Kidney (tissue), 14 donors: ENCODE results near the gene ADGRL3. TPM values are rescaled to one million over a fixed set of nuclear protein-coding genes. Genes with fewer than 3 reads are reported as not detected.

Experiments used
- DNase-seq, 5 donors: peaks; one replicate each; pipeline ENCODE4 v3.0.0-alpha.2; 2013 to 2020
- FAIRE-seq: peaks from 2 replicates; lab custom pipeline; 2012; peaks lifted over from hg19 to GRCh38; lab: Jason Lieb, UNC
- H3K27ac ChIP-seq, 2 donors: one replicate each; pipeline ENCODE4 v1.7.0; 2013; ENCODE audit warnings: low read depth in 2 of 2, low read length in 2 of 2, inconsistent platforms in 1 of 2
- H3K27me3 ChIP-seq: one replicate; pipeline ENCODE4 v1.7.1; 2013; ENCODE audit warnings: low read length, inconsistent platforms; ENCODE audit not compliant: control insufficient read depth, insufficient read depth
- H3K36me3 ChIP-seq, 3 donors: one replicate each; pipeline versions ENCODE4 v1.7.0 to v1.7.1; 2013; ENCODE audit warnings: low read length in 3 of 3, control low read depth in 1 of 3, inconsistent platforms in 1 of 3; ENCODE audit not compliant: insufficient read depth in 3 of 3, control insufficient read depth in 2 of 3
- H3K4me1 ChIP-seq, 3 donors: one replicate each; pipeline versions ENCODE4 v1.7.0 to v1.7.1; 2013; ENCODE audit warnings: low read length in 3 of 3, inconsistent platforms in 1 of 3, low read depth in 1 of 3; ENCODE audit not compliant: control insufficient read depth in 2 of 3, insufficient read depth in 2 of 3
- H3K4me3 ChIP-seq, 3 donors: one replicate each; pipeline versions ENCODE4 v1.7.0 to v1.8.1; 2013; ENCODE audit warnings: low read length in 3 of 3, control low read depth in 1 of 3, inconsistent platforms in 1 of 3
- H3K9ac ChIP-seq, 3 donors: one replicate each; pipeline versions ENCODE4 v1.7.0 to v1.7.1; 2013; ENCODE audit warnings: low read length in 3 of 3, control low read depth in 1 of 3, inconsistent platforms in 1 of 3
- H3K9me3 ChIP-seq, 3 donors: one replicate each; pipeline versions ENCODE4 v1.7.0 to v1.7.1; 2013; ENCODE audit warnings: low read length in 3 of 3, control low read depth in 1 of 3, inconsistent platforms in 1 of 3; ENCODE audit not compliant: control insufficient read depth in 2 of 3, insufficient read depth in 1 of 3
- CTCF ChIP-seq: IDR thresholded peaks from 3 replicates; pipeline ENCODE4 v1.5.1; 2012; ENCODE audit warnings: mild to moderate bottlenecking, moderate library complexity, borderline replicate concordance; ENCODE audit not compliant: insufficient read depth; ENCODE audit errors: extremely low read depth
- intact Hi-C: fragments of 100-400 bp; cut with DNase I; formaldehyde crosslinking; loops from one replicate; pipeline ENCODE4 v1.11.1; 2022
- polyA plus RNA-seq: library from polyadenylated mRNA; stranded (reverse); fragments of 350-450 nt; fragmentation: Illumina TruSeq; extraction: RNeasy Lipid Tissue Mini Kit (QIAGEN cat#74804); gene quantifications from one replicate; pipeline ENCODE4 v1.2.3, GENCODE V29; 2014; ENCODE audit warnings: low read depth, low replicate concordance; ENCODE audit not compliant: insufficient read depth
- total RNA-seq: library from RNA; stranded (reverse); fragmentation: NEBNext Ultra II Directional; extraction: Animal tissue kit (Norgen Biotek cat#: 25700); gene quantifications from one replicate; pipeline ENCODE4 v1.2.1, GENCODE V29; 2021
- donor health status: control.
- donor health status: control.
- donor health status: control.
- donor health status: control.
- donor health status: control.
- donor health status: DM: yes; HTN: yes; CAD: no.
- donor health status: Normal renal cell carcinoma (clear cell type).

Gene ADGRL3
- total and polyA plus RNA-seq, 2 donors from 2014 or later, result 1.3 to 8.9 TPM

GRCh38 chr4:61812171-61812570 lies 612.0 kb downstream of the ADGRL3 start:
- intact Hi-C loops, result no loop called here

GRCh38 chr4:61817071-61817470 lies 616.9 kb downstream of the ADGRL3 start:
- DNase-seq (peak in 1 of 5 donors; percentile 30), FAIRE-seq (no peak)
- H3K4me3 ChIP-seq, result no peak overlapping the region
- TF ChIP-seq CTCF, result no peak
- no peaks in the 10 kb centered on the region for H3K4me1 ChIP-seq
- peaks cover 0 to 4% (median 0%) of the 10 kb centered on the region in 3 donors for H3K9me3 ChIP-seq
- no peak overlapping the region for H3K27ac ChIP-seq
- H3K36me3 ChIP-seq, result no peaks in the 10 kb centered on the region
- no peaks in the 10 kb centered on the region for H3K27me3 ChIP-seq
- intact Hi-C loops, result no loop called here
- no peak overlapping the region for H3K9ac ChIP-seq

More at GRCh38 chr4:61812171-61812570, 612.0 kb downstream of the ADGRL3 start:
- no peak for FAIRE-seq
- Histone ChIP-seq H3K36me3 (no peaks in the 10 kb centered on the region), H3K9me3 (no peaks in the 10 kb centered on the region), H3K4me1 (no peaks in the 10 kb centered on the region), H3K4me3 (no peak overlapping the region), H3K27me3 (no peaks in the 10 kb centered on the region), H3K9ac (no peak overlapping the region), H3K27ac (no peak overlapping the region)
- no peak for DNase-seq
- no peak for TF ChIP-seq CTCF

- Histone ChIP-seq H3K27me3 (no peaks in the 10 kb centered on the region), H3K36me3 (no peaks in the 10 kb centered on the region), H3K4me3 (no peak overlapping the region), H3K4me1 (no peaks in the 10 kb centered on the region), H3K9ac (no peak overlapping the region), H3K27ac (no peak overlapping the region), H3K9me3 (peaks cover 0 to 4% (median 0%) of the 10 kb centered on the region in 3 donors)
- FAIRE-seq (no peak), DNase-seq (peak in 2 of 5 donors; percentile 74 to 77)
- TF ChIP-seq CTCF, result no peak
- intact Hi-C loops, result no loop called here
Observed at GRCh38 chr4:61820136-61820535, 620.0 kb downstream of the ADGRL3 start.

- no peaks in the 10 kb centered on the region for H3K9me3 ChIP-seq
- no peak for TF ChIP-seq CTCF
Observed at GRCh38 chr4:61824454-61824853, 624.3 kb downstream of the ADGRL3 start.

More at GRCh38 chr4:61824454-61824853, 624.3 kb downstream of the ADGRL3 start:
- DNase-seq (no peak), FAIRE-seq (no peak)
- Histone ChIP-seq H3K27me3 (no peaks in the 10 kb centered on the region), H3K9ac (no peak overlapping the region), H3K4me1 (no peaks in the 10 kb centered on the region), H3K27ac (no peak overlapping the region), H3K4me3 (no peak overlapping the region), H3K36me3 (no peaks in the 10 kb centered on the region)
- intact Hi-C loops, result no loop called here
